Neural cell (in vitro differentiated cells): ENCODE results near the gene MAPK8IP2.

ENCODE experiments used
- CTCF ChIP-seq: fragments of 450-650 bp; IDR thresholded peaks from 2 replicates; pipeline ENCODE4 v1.5.1; 2014; ENCODE audit warnings: antibody characterized with exemption, mild to moderate bottlenecking, moderate library complexity; ENCODE audit not compliant: poor library complexity, severe bottlenecking
- EP300 ChIP-seq: fragments of 450-650 bp; conservative IDR thresholded peaks from 2 replicates; pipeline ENCODE4 v1.6.1; 2014; ENCODE audit warnings: antibody characterized with exemption, mild to moderate bottlenecking, moderate library complexity; ENCODE audit not compliant: poor library complexity, severe bottlenecking
- EZH2 ChIP-seq: fragments of 200-600, 300-800 bp; shearing (Covaris generic), sonication (generic); IDR thresholded peaks from 2 replicates; pipeline ENCODE4 v1.6.1; 2014; ENCODE audit warnings: antibody characterized with exemption, low read length, borderline replicate concordance, mild to moderate bottlenecking; ENCODE audit not compliant: insufficient read depth, poor library complexity, severe bottlenecking
- TAF1 ChIP-seq: IDR thresholded peaks from 2 replicates; pipeline ENCODE4 v1.6.1; 2012; ENCODE audit warnings: low read depth
- TF ChIP-seq, protein P1 (sequence below): IDR thresholded peaks from 2 replicates; pipeline ENCODE4 v1.6.1; 2012; ENCODE audit warnings: borderline replicate concordance

DNA sequence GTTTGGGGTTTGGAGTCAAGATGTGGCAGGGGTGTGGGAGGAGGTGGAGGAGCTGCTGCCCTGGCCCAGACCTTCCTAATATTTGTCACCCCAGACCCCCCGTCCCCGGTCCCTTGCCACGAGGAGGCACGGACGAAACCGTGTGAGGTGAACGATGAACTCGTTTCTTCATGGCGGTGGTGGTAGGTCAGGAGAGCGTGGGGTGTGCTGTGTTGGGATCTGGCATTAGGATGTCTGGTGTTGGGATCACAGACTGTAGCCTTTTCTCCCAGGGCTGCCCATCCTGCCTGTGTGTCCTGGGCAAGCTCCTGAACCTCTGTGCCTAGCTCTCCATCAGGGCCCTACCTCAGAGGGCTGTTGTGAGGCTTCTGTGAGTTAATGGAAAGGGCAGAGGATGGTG is 8.4 kb downstream of the MAPK8IP2 start:
- TF ChIP-seq CTCF, result no peak
- no peak for TF ChIP-seq EZH2
- no peak for TF ChIP-seq EP300
- TF ChIP-seq, protein P1, sequence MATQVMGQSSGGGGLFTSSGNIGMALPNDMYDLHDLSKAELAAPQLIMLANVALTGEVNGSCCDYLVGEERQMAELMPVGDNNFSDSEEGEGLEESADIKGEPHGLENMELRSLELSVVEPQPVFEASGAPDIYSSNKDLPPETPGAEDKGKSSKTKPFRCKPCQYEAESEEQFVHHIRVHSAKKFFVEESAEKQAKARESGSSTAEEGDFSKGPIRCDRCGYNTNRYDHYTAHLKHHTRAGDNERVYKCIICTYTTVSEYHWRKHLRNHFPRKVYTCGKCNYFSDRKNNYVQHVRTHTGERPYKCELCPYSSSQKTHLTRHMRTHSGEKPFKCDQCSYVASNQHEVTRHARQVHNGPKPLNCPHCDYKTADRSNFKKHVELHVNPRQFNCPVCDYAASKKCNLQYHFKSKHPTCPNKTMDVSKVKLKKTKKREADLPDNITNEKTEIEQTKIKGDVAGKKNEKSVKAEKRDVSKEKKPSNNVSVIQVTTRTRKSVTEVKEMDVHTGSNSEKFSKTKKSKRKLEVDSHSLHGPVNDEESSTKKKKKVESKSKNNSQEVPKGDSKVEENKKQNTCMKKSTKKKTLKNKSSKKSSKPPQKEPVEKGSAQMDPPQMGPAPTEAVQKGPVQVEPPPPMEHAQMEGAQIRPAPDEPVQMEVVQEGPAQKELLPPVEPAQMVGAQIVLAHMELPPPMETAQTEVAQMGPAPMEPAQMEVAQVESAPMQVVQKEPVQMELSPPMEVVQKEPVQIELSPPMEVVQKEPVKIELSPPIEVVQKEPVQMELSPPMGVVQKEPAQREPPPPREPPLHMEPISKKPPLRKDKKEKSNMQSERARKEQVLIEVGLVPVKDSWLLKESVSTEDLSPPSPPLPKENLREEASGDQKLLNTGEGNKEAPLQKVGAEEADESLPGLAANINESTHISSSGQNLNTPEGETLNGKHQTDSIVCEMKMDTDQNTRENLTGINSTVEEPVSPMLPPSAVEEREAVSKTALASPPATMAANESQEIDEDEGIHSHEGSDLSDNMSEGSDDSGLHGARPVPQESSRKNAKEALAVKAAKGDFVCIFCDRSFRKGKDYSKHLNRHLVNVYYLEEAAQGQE, result no peak
- no peak for TF ChIP-seq TAF1
